T-helper 9 cell (primary cell): ENCODE data around the gene KANTR.

Experiments used
- DNase-seq: peaks from one replicate; pipeline ENCODE4 v3.0.0-alpha.2; 2020
- total RNA-seq, 2 donors: gene quantifications; one replicate each; lab custom pipeline; 2026; lab: John Stamatoyannopoulos, UW

Gene KANTR
- 7.7 to 10.6 reads per million in 2 donors for total RNA-seq

DNA sequence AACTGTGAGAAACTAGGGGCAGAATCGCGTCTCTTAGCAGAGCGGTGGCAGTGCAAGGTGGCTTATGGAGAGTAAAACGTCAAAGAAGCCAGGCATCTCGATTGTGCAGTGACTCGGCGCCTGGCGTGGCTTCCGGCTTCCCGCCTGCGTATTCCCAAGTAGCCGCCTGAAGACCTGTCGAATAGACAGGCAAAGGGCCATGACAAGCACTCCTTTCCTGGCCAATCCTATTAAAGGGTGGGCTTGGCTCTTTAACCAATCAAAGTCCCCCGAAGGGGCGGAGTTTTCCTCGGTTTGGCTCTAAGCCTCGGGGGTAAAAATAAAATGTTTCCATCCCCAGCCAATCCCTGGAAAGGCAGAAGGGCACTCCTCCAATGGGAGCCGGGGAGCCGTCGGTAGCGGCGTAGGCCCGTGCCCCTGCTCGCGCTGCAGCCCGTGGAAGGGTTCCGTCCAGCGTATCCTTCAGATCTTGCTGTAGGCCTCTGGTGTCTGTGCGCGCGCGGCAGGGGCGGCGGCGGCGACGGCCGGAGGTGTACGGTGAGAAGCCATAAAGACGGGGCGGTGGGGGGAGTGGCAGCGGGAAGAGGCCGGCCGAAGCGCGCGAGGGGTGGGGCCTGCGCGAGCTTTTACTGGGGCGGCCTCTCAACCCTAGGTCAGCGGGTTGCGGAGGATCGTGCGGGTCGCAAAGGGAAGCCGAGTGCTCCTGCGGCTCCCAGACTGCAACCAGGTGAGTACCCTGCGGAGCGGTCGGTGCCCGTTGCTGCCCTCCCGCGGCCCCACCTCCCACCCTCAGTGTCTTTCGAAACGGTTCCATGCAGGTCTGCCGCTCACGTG lies at the start of gene KANTR:
TSS of gene KANTR (plus strand) at position 395 of the 834 bp plus-strand sequence. CDS start 30,131 bp downstream, outside the sequence.
- peak; percentile 59 for DNase-seq

DNA sequence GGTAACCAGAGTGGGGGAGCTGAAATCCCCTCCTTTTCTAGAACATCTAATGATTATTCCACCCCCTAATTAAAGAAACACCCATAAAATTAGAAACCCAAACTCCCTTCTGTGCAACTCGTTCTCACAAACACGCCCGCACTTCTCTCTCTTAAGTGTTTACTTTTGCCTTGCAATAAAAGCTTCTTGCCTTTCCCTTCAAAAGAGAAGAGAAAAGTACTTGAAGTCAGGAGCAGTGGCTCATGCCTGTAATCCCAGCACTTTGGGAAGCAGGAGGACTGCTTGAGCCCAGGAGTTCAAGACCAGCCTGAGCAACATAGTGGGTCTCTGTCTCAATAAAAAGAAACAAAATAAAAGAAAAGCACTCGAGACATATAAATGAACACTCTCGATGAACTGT lies 48.9 kb upstream of the KANTR start:
- no peak for DNase-seq

GRCh38 chrX:53047228-53047627 lies 46.7 kb upstream of the KANTR start:
- no peak for DNase-seq

- DNase-seq = no peak
Measured at GRCh38 chrX:53048169-53049126, 45.5 kb upstream of the KANTR start, which contains the start of gene GPR173. GPR173 (plus strand) TSS chrX:53048789; CDS start chrX:53076622, 27,833 bp downstream.

DNA sequence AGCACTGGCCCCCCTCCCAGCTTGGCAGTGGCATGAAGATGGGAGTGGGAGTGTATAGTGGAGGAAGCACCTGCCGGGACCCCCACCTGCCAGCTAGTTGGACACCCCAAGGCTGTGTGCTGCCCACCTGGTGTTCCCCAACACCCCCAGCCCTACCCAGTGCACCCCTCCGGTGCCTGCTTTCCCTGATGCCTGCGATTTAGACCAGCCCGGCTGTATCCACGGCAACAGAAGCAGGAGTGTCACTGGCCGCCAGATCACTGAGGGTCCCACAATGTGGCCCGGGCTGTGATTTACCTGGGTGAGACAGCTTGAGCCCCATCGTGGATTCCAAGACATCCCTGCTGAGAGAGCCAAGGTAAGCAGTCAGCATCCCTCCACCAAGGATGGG lies 44.8 kb upstream of the KANTR start:
- no peak for DNase-seq

- no peak for DNase-seq
Measured at GRCh38 chrX:53050841-53051240, 43.1 kb upstream of the KANTR start.

GRCh38 chrX:53055244-53055849 lies 38.6 kb upstream of the KANTR start:
- DNase-seq = no peak

DNA sequence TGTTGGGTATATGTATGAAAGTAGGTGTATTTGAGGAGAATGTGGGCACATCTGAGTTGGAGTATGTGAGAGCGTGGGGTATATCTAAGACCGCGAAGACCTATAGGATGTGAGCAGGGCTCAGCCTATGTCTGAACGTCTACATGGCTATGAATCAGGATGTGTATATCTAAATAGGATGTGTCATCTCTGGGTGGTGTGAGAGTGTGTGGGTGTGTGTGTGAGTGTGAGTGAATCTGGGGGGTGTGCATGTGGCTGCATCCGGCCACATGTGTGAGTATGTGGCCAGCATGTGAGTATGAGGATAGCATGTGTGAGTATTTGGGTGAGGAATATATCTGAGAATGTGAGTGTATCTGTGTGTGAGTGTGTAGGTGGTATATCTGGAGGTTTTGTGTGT lies 37.6 kb upstream of the KANTR start:
- no peak for DNase-seq

DNA sequence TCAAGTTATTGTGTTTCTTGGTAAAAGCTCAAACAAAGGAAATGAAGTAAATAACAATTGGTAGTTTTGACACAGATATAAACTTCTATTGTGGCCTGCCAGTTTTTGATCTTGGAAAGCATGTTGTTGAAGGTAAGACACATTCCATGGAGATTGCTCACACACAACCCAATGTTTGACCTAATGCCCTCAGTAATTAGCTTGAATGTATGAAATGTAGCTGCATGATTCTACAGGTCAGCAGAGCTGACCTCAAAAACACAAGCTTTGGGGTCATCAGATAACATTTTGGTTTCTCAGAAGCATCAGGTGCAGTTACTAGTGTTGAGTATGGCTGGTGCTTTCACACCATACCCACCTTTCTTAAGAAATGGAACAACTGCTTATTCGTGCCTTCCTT lies 28.8 kb upstream of the KANTR start:
- DNase-seq = no peak

DNA sequence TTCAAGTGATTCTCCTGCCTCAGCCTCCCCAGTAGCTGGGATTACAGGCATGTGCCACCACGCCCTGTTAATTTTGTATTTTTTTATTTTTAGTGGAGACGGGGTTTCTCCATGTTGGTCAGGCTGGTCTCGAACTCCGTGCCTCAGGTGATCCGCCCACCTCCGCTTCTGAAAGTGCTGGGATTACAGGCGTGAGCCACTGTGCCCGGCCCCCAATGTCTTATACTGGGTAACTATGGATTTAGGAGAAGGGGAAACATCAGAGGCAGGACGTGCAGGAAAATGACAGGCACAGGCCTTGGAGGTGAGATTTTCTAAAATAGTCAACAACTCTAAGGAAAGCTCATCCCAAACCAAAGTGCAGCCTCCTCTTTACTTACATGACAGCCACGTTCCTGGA lies 22.9 kb upstream of the KANTR start:
- DNase-seq = no peak

GRCh38 chrX:53071604-53072417 lies 22.1 kb upstream of the KANTR start:
- DNase-seq = peak; percentile 51

DNA sequence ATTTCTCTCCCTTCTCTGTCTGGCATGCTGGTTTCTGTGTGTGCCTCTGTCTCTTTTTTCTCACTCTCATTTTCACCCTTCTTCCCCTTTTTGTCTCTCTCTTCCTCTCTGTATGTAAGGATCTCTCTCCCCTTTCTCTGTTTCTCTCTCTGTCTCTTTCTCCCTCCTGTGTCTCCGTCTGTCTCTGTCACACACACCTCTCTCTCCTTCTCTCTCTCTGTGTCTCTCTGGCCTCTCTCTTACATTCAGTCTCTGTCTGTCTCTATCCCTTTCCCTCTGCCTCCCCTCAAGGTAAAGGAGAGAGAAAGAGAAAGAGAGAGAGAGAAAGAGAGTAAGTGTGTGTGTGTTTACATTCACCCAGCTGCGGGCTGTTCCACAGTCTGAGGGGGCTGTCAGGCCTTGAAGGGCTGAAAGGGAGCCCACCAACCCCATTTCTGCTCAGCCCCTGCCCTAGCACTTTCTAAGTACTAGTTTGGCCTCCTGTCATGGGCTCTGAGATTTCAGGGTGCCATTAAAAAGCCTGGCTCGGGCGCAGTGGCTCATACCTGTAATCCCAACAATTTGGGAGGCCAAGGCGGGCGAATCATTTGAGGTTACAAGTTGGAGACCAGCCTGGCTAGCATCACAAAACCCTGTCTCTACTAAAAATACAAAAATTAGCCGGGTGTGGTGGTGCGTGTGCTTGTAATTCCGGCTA lies 21.4 kb upstream of the KANTR start:
- DNase-seq = no peak

DNA sequence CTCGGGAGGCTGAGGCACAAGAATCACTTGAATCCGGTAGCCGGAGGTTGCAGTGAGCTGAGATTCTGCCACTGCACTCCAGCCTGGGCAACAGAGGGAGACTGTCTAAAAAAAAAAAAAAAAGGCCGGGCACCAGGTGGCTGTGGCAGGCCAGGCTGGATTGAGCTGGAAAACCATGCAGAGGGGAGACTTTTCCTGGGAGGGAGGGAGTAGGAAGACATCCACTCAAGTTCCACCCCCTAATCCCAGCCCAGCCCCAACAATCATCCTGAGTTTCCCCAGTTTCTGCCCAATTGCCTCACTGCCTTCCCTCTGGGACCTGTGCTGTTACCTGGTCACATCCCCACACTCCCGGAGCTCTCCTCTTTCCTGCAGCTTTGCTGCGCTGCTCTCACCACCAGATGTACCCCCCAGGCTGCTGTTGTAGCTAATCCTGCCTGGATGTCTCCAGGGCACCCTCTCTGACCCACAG lies 20.8 kb upstream of the KANTR start:
- no peak for DNase-seq

GRCh38 chrX:53075011-53075410 lies 18.9 kb upstream of the KANTR start:
- DNase-seq = no peak

DNA sequence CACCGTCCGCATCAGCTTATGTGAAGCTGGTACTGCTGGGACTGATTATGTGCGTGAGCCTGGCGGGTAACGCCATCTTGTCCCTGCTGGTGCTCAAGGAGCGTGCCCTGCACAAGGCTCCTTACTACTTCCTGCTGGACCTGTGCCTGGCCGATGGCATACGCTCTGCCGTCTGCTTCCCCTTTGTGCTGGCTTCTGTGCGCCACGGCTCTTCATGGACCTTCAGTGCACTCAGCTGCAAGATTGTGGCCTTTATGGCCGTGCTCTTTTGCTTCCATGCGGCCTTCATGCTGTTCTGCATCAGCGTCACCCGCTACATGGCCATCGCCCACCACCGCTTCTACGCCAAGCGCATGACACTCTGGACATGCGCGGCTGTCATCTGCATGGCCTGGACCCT lies 17.3 kb upstream of the KANTR start:
- DNase-seq = no peak

GRCh38 chrX:53077207-53078197 lies 16.4 kb upstream of the KANTR start:
- DNase-seq = no peak

DNA sequence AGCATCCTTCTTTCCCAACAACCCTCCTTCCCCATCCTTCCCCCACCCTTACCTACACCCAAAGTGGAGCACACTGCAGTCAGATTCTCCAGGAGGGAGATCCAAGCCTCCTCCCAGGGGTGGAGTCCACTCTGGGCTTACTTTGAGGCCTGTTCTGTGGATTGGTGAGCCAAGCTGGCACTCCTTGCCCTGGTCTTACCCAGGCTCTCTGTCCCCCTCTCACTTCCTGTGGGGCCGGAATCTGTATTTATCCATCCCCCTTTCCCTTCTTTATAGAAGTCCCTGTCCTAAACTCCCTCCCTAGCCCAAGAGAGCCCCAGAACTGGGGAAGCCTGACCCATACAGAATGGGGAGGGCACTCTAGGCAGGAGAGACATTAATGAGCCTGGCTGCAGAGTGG lies 15.0 kb upstream of the KANTR start:
- no peak for DNase-seq

GRCh38 chrX:53080628-53081580 lies 13.0 kb upstream of the KANTR start:
- DNase-seq = no peak
